Measurements from ENCODE around the gene CD8A. TPM values are rescaled to one million over a fixed set of nuclear protein-coding genes. Genes with fewer than 3 reads are reported as not detected.
A peak's percentile ranks its signal among the peaks of the same experiment; 100 is the strongest.

CD8A gene
- polyA plus RNA-seq, 1 donor from 2014 or later: 1.4 TPM

GRCh38 chr2:86774862-86775261 lies 15.9 kb downstream of the CD8A start:
- H3K9me3 Mint-ChIP-seq: no peaks in the 10 kb centered on the region
- H3K27me3 Mint-ChIP-seq: no peaks in the 10 kb centered on the region
- H3K4me3 Mint-ChIP-seq: no peak overlapping the region
- peaks cover 6% of the 10 kb centered on the region for H3K36me3 Mint-ChIP-seq
- peak overlapping the region in 1 of 3 donors; percentile 41 for H3K27ac Mint-ChIP-seq
- H3K4me1 Mint-ChIP-seq: no peaks in the 10 kb centered on the region

GRCh38 chr2:86772611-86773010 lies 18.1 kb downstream of the CD8A start:
- Mint-ChIP-seq H3K27me3 (no peaks in the 10 kb centered on the region), H3K27ac (no peak overlapping the region), H3K36me3 (peaks cover 10% of the 10 kb centered on the region), H3K9me3 (no peaks in the 10 kb centered on the region), H3K4me1 (no peaks in the 10 kb centered on the region), H3K4me3 (no peak overlapping the region)

- no peaks in the 10 kb centered on the region for H3K27me3 Mint-ChIP-seq
- H3K4me1 Mint-ChIP-seq: no peaks in the 10 kb centered on the region
- H3K9me3 Mint-ChIP-seq: no peaks in the 10 kb centered on the region
- no peak overlapping the region for H3K4me3 Mint-ChIP-seq
- H3K36me3 Mint-ChIP-seq: peaks cover 10% of the 10 kb centered on the region
- H3K27ac Mint-ChIP-seq: no peak overlapping the region
These were observed 19.9 kb downstream of the CD8A start for GRCh38 chr2:86770816-86771301.

- Mint-ChIP-seq H3K27me3 (no peaks in the 10 kb centered on the region), H3K4me1 (peaks cover under 1 to 2% (median under 1%) of the 10 kb centered on the region in 3 donors), H3K36me3 (peaks cover 10% of the 10 kb centered on the region), H3K9me3 (no peaks in the 10 kb centered on the region), H3K27ac (no peak overlapping the region), H3K4me3 (no peak overlapping the region)
These were observed 20.9 kb downstream of the CD8A start for GRCh38 chr2:86769838-86770237.

- H3K27ac Mint-ChIP-seq: peak overlapping the region in 1 of 3 donors; percentile 31
- no peaks in the 10 kb centered on the region for H3K27me3 Mint-ChIP-seq
- H3K9me3 Mint-ChIP-seq: no peaks in the 10 kb centered on the region
- H3K4me1 Mint-ChIP-seq: peaks cover 2 to 7% (median 6%) of the 10 kb centered on the region in 3 donors
- peaks cover 3% of the 10 kb centered on the region for H3K36me3 Mint-ChIP-seq
- no peak overlapping the region for H3K4me3 Mint-ChIP-seq
These were observed 22.3 kb downstream of the CD8A start for GRCh38 chr2:86768189-86768949.

GRCh38 chr2:86765310-86765695 lies 25.4 kb downstream of the CD8A start:
- H3K36me3 Mint-ChIP-seq: peaks cover 6% of the 10 kb centered on the region
- H3K4me3 Mint-ChIP-seq: no peak overlapping the region
- no peaks in the 10 kb centered on the region for H3K9me3 Mint-ChIP-seq
- no peaks in the 10 kb centered on the region for H3K27me3 Mint-ChIP-seq
- H3K4me1 Mint-ChIP-seq: peaks cover 2 to 10% (median 10%) of the 10 kb centered on the region in 3 donors
- H3K27ac Mint-ChIP-seq: no peak overlapping the region

- no peaks in the 10 kb centered on the region for H3K9me3 Mint-ChIP-seq
- peak overlapping the region in 2 of 3 donors; percentile 11 to 71 for H3K27ac Mint-ChIP-seq
- H3K36me3 Mint-ChIP-seq: peaks cover 6% of the 10 kb centered on the region
- H3K27me3 Mint-ChIP-seq: no peaks in the 10 kb centered on the region
- no peak overlapping the region for H3K4me3 Mint-ChIP-seq
- peaks cover 2 to 10% (median 10%) of the 10 kb centered on the region in 3 donors for H3K4me1 Mint-ChIP-seq
These were observed 25.9 kb downstream of the CD8A start for GRCh38 chr2:86764661-86765309.

- Mint-ChIP-seq H3K4me1 (peaks cover 3 to 18% (median 15%) of the 10 kb centered on the region in 3 donors), H3K27ac (no peak overlapping the region), H3K9me3 (no peaks in the 10 kb centered on the region), H3K4me3 (no peak overlapping the region), H3K27me3 (no peaks in the 10 kb centered on the region), H3K36me3 (peaks cover 5% of the 10 kb centered on the region)
These were observed 30.3 kb downstream of the CD8A start for GRCh38 chr2:86760371-86760770.

GRCh38 chr2:86758405-86758804 lies 32.3 kb downstream of the CD8A start:
- Mint-ChIP-seq H3K4me3 (no peak overlapping the region), H3K27ac (no peak overlapping the region), H3K4me1 (peaks cover 1 to 11% (median 9%) of the 10 kb centered on the region in 3 donors), H3K36me3 (peaks cover 8% of the 10 kb centered on the region), H3K27me3 (no peaks in the 10 kb centered on the region), H3K9me3 (no peaks in the 10 kb centered on the region)

GRCh38 chr2:86753606-86754005 lies 37.1 kb downstream of the CD8A start:
- peaks cover 15% of the 10 kb centered on the region for H3K36me3 Mint-ChIP-seq
- H3K9me3 Mint-ChIP-seq: peaks cover 0 to 6% (median 4%) of the 10 kb centered on the region in 3 donors
- no peak overlapping the region for H3K4me3 Mint-ChIP-seq
- no peaks in the 10 kb centered on the region for H3K27me3 Mint-ChIP-seq
- H3K27ac Mint-ChIP-seq: no peak overlapping the region
- H3K4me1 Mint-ChIP-seq: peaks cover 2 to 8% (median 6%) of the 10 kb centered on the region in 3 donors

GRCh38 chr2:86752934-86753333 lies 37.8 kb downstream of the CD8A start:
- no peak overlapping the region for H3K27ac Mint-ChIP-seq
- H3K27me3 Mint-ChIP-seq: no peaks in the 10 kb centered on the region
- peaks cover 0 to 6% (median 4%) of the 10 kb centered on the region in 3 donors for H3K9me3 Mint-ChIP-seq
- H3K4me3 Mint-ChIP-seq: no peak overlapping the region
- H3K4me1 Mint-ChIP-seq: peaks cover 7 to 9% (median 7%) of the 10 kb centered on the region in 3 donors
- H3K36me3 Mint-ChIP-seq: peaks cover 15% of the 10 kb centered on the region

- no peak overlapping the region for H3K4me3 Mint-ChIP-seq
- no peak overlapping the region for H3K27ac Mint-ChIP-seq
- peaks cover 14 to 19% (median 14%) of the 10 kb centered on the region in 3 donors for H3K4me1 Mint-ChIP-seq
- peaks cover 13% of the 10 kb centered on the region for H3K36me3 Mint-ChIP-seq
- peaks cover 0 to 6% (median 4%) of the 10 kb centered on the region in 3 donors for H3K9me3 Mint-ChIP-seq
- no peaks in the 10 kb centered on the region for H3K27me3 Mint-ChIP-seq
These were observed 38.9 kb downstream of the CD8A start for GRCh38 chr2:86751778-86752177.

GRCh38 chr2:86750240-86750839 lies 40.4 kb downstream of the CD8A start:
- no peaks in the 10 kb centered on the region for H3K27me3 Mint-ChIP-seq
- peaks cover 22 to 26% (median 25%) of the 10 kb centered on the region in 3 donors for H3K4me1 Mint-ChIP-seq
- peaks cover 0 to 6% (median 4%) of the 10 kb centered on the region in 3 donors for H3K9me3 Mint-ChIP-seq
- H3K27ac Mint-ChIP-seq: no peak overlapping the region
- peaks cover 13% of the 10 kb centered on the region for H3K36me3 Mint-ChIP-seq
- H3K4me3 Mint-ChIP-seq: no peak overlapping the region

- peaks cover 0 to 6% (median 4%) of the 10 kb centered on the region in 3 donors for H3K9me3 Mint-ChIP-seq
- H3K27me3 Mint-ChIP-seq: no peaks in the 10 kb centered on the region
- H3K4me1 Mint-ChIP-seq: peaks cover 23 to 33% (median 31%) of the 10 kb centered on the region in 3 donors
- peak overlapping the region in 2 of 3 donors; percentile 7 to 65 for H3K27ac Mint-ChIP-seq
- peaks cover 12% of the 10 kb centered on the region for H3K36me3 Mint-ChIP-seq
- peak overlapping the region in 1 of 4 donors; percentile 14 for H3K4me3 Mint-ChIP-seq
These were observed 42.7 kb downstream of the CD8A start for GRCh38 chr2:86747711-86748639.

Measured in IgD-negative memory B cell (primary cell).